ENCODE data around the gene SDF4.

GRCh38 chr1:1254667-1254998, 22.8 kb upstream of the SDF4 start:
- TF ChIP-seq CTCF (conservative IDR thresholded peaks at IDR 0.05; ENCODE audit: low read depth, low read length) (no peak), POLR2A (IDR thresholded peaks at IDR 0.05; ENCODE audit: low read depth, low read length) (no peak), RAD21 (IDR thresholded peaks at IDR 0.05; ENCODE audit: low read length) (no peak), SMC3 (IDR thresholded peaks at IDR 0.05; ENCODE audit: low read depth, low read length) (no peak), USF2 (IDR thresholded peaks at IDR 0.05; ENCODE audit: low read depth, low read length) (no peak), CHD1 (IDR thresholded peaks at IDR 0.05; ENCODE audit: low read depth, low read length) (no peak), MAZ (IDR thresholded peaks at IDR 0.05; ENCODE audit: borderline replicate concordance, low read depth, low read length) (no peak), RCOR1 (IDR thresholded peaks at IDR 0.05; ENCODE audit: insufficient replicate concordance, low read length) (no peak)

Data from IMR-90 (cell line).